HepG2 (cell line): Measurements from ENCODE around the gene DRAXIN. TPM values are rescaled to one million over a fixed set of nuclear protein-coding genes. Genes with fewer than 3 reads are reported as not detected.
A peak's percentile ranks its signal among the peaks of the same experiment; 100 is the strongest.

Experiments used
- ATAC-seq: fragments of 200-7000 bp; cut with Tn5 transposase; 3 replicates; pipeline ENCODE4 v1.9.1; 2020; ENCODE audit warnings: mild to moderate bottlenecking, moderate library complexity
- BruUV-seq: library from RNA; stranded (reverse); fragments of 400-500 nt; replicated peaks from 2 replicates; lab custom pipeline; 2021; lab: Mats Ljungman, UMichigan
- CTCF ChIA-PET: fragments of 300-600 bp; formaldehyde crosslinking; extraction: SDS; loops from one replicate; lab custom pipeline; 2021; ENCODE audit warnings: low total read pairs, inconsistent platforms, low intra/inter-chr PET ratio; lab: Yijun Ruan, JAX
- POLR2A ChIA-PET: fragments of 350-600 bp; sonication (Branson Sonifier 250); formaldehyde crosslinking; loops from one replicate; lab custom pipeline; 2020; ENCODE audit warnings: antibody characterized with exemption, inconsistent platforms; lab: Yijun Ruan, JAX
- DNase-seq: peaks from one replicate; pipeline ENCODE4 v3.0.0-alpha.2; 2015; ENCODE audit warnings: low spot score
- FAIRE-seq: peaks from 3 replicates; lab custom pipeline; 2011; peaks lifted over from hg19 to GRCh38; lab: Jason Lieb, UNC
- H2AFZ ChIP-seq: one replicate; pipeline ENCODE4 v1.6.1; 2011; ENCODE audit warnings: low read length, inconsistent platforms
- H3K27ac ChIP-seq: fragments of 300-600 bp; 3 replicates; pipeline ENCODE4 v1.8.0; 2011; ENCODE audit warnings: mixed run types, mild to moderate bottlenecking, mixed read lengths, low read length, inconsistent platforms; ENCODE audit not compliant: insufficient read depth; ENCODE audit errors: extremely low read length
- H3K27me3 ChIP-seq, 2 experiments: fragments of 200-600 bp in 1 of 2; 2 replicates in 1 of 2; 3 replicates in 1 of 2; pipeline versions ENCODE4 v1.6.0 to v1.8.0; 2011; ENCODE audit warnings: low read length in 2 of 2, mild to moderate bottlenecking in 2 of 2, moderate library complexity in 2 of 2, inconsistent platforms in 1 of 2; ENCODE audit not compliant: insufficient read depth in 2 of 2, control insufficient read depth in 1 of 2
- H3K36me3 ChIP-seq, 2 experiments: fragments of 200-600 bp in 1 of 2; replicated peaks in 1 of 2; 2 replicates in 1 of 2; 3 replicates in 1 of 2; pipeline versions ENCODE4 v1.5.1 to v1.8.0; 2011; ENCODE audit warnings: low read length in 2 of 2, inconsistent platforms in 1 of 2; ENCODE audit not compliant: insufficient read depth in 2 of 2, control insufficient read depth in 1 of 2
- H3K4me1 ChIP-seq: 2 replicates; pipeline ENCODE4 v1.5.1; 2012; ENCODE audit warnings: low read length, inconsistent platforms; ENCODE audit not compliant: insufficient read depth
- H3K4me2 ChIP-seq: 2 replicates; pipeline ENCODE4 v1.6.0; 2011; ENCODE audit warnings: low read depth, low read length, inconsistent platforms
- H3K4me3 ChIP-seq, 3 experiments: fragments of 200-600 bp in 1 of 3; sonication (generic), shearing (Covaris generic) in 1 of 3; replicated peaks in 1 of 3; 2 replicates each; pipeline ENCODE4 v1.5.1; 2011 to 2016; ENCODE audit warnings: low read length in 3 of 3, inconsistent platforms in 2 of 3, low read depth in 2 of 3, mild to moderate bottlenecking in 2 of 3, control low read depth in 1 of 3, mixed read lengths in 1 of 3; ENCODE audit not compliant: insufficient read depth in 1 of 3
- H3K79me2 ChIP-seq: one replicate; pipeline ENCODE4 v1.6.1; 2011; ENCODE audit warnings: low read length, inconsistent platforms; ENCODE audit not compliant: insufficient read depth
- H3K9ac ChIP-seq: 2 replicates; pipeline ENCODE4 v1.6.0; 2011; ENCODE audit warnings: mild to moderate bottlenecking, low read depth, low read length, inconsistent platforms; ENCODE audit not compliant: insufficient read depth
- H3K9me3 ChIP-seq: 2 replicates; pipeline ENCODE4 v1.5.1; 2012; ENCODE audit warnings: mild to moderate bottlenecking, low read length
- H4K20me1 ChIP-seq: 2 replicates; pipeline ENCODE4 v1.6.0; 2011; ENCODE audit warnings: inconsistent platforms, mild to moderate bottlenecking, low read length, moderate library complexity; ENCODE audit not compliant: insufficient read depth
- CSRNP1 ChIP-seq: sonication (generic); formaldehyde crosslinking; IDR thresholded peaks from 2 replicates; pipeline ENCODE4 v1.8.1; 2023; ENCODE audit warnings: mild to moderate bottlenecking, missing genetic modification reagents
- CTCF ChIP-seq: sonication (generic); formaldehyde crosslinking; IDR thresholded peaks from 2 replicates; pipeline ENCODE4 v1.5.0; 2020; ENCODE audit warnings: mild to moderate bottlenecking, missing genetic modification reagents, moderate library complexity
- DNMT1 ChIP-seq: sonication (generic); formaldehyde crosslinking; IDR thresholded peaks from 2 replicates; pipeline ENCODE4 v1.5.1; 2020; ENCODE audit warnings: mild to moderate bottlenecking, missing genetic modification reagents
- HNF4A ChIP-seq: sonication (generic); formaldehyde crosslinking; IDR thresholded peaks from 2 replicates; pipeline ENCODE4 v1.4.0; 2020; ENCODE audit warnings: missing genetic modification reagents
- HNRNPLL ChIP-seq: fragments of 200-400 bp; formaldehyde crosslinking; IDR thresholded peaks from 2 replicates; pipeline ENCODE4 v1.6.1; 2017; ENCODE audit warnings: mild to moderate bottlenecking, low read depth, low read length; ENCODE audit not compliant: poor library complexity, severe bottlenecking
- POLR2AphosphoS2 ChIP-seq: IDR thresholded peaks from 2 replicates; pipeline ENCODE4 v1.6.1; 2011; ENCODE audit warnings: low read depth, low read length, improper control_type of control experiment
- TERF1 ChIP-seq: sonication (generic); formaldehyde crosslinking; IDR thresholded peaks from 2 replicates; pipeline ENCODE4 v1.8.0; 2022; ENCODE audit warnings: mild to moderate bottlenecking, missing genetic modification reagents, moderate library complexity
- ZNF136 ChIP-seq: sonication (generic); formaldehyde crosslinking; IDR thresholded peaks from 2 replicates; pipeline ENCODE4 v1.8.1; 2022; ENCODE audit warnings: low read depth, mild to moderate bottlenecking, moderate library complexity, missing genetic modification reagents
- ZNF414 ChIP-seq: sonication (generic); formaldehyde crosslinking; IDR thresholded peaks from 2 replicates; pipeline ENCODE4 v1.5.0; 2020; ENCODE audit warnings: missing genetic modification reagents
- ZNF691 ChIP-seq: sonication (generic); formaldehyde crosslinking; IDR thresholded peaks from 2 replicates; pipeline ENCODE4 v1.4.0; 2020; ENCODE audit warnings: missing genetic modification reagents, low read depth, mild to moderate bottlenecking, borderline replicate concordance
- WGBS: methylation state at CpG from one replicate; pipeline ENCODE4 v1.1.6; 2017; ENCODE audit warnings: low lambda C conversion rate; 5-methylcytosine and 5-hydroxymethylcytosine counted together
- in situ Hi-C: cut with HindIII; loops from 2 replicates; pipeline ENCODE4 v1.10.0; 2017; ENCODE audit warnings: low pct_unique_long_range_greater_than_20kb; ENCODE audit not compliant: extremely low pct_ligation_motif_present
- intact Hi-C: fragments of 100-400 bp; cut with micrococcal nuclease; formaldehyde crosslinking; loops from one replicate; pipeline ENCODE4 v1.10.0; 2022; ENCODE audit not compliant: unreplicated experiment
- polyA plus RNA-seq, 8 experiments: library from polyadenylated mRNA; depleted of rRNA in 3 of 8; stranded (reverse) in 7 of 8; unstranded in 1 of 8; fragments of >200 nt; fragmentation: Illumina TruSeq in 4 of 8; extraction: Trizol in 4 of 8; gene quantifications; 2 replicates each; pipeline versions ENCODE4 v1.2.1 to v1.2.3, GENCODE V29; 2011 to 2016; ENCODE audit warnings: low read depth in 4 of 8, missing spikeins in 1 of 8, mixed read lengths in 1 of 8; ENCODE audit not compliant: insufficient read depth in 1 of 8
- total RNA-seq, 5 experiments: library from RNA; depleted of rRNA; stranded (reverse); fragments of >200 nt; fragmentation: Illumina TruSeq; extraction: Trizol; gene quantifications; 2 replicates each; pipeline ENCODE4 v1.2.3, GENCODE V29; 2016; ENCODE audit warnings: low read depth in 1 of 5

Gene DRAXIN
- total and polyA plus RNA-seq, 2 of the 13 experiments (the other 11 are each of a cell fraction or from before 2014, with no cell fraction given): 0.02 TPM; not detected in 1

- Histone ChIP-seq H3K9ac (no peak overlapping the region), H3K36me3 (no peaks in the 10 kb centered on the region), H4K20me1 (no peaks in the 10 kb centered on the region), H3K4me3 (no peak overlapping the region), H3K27ac (no peak overlapping the region), H3K4me1 (peaks cover 11% of the 10 kb centered on the region; the same call in 1 of the 2 replicates), H3K9me3 (no peaks in the 10 kb centered on the region), H2AFZ (no peak overlapping the region), H3K27me3 (peaks cover 15 to 50% of the 10 kb centered on the region in 2 experiments; a peak in 4 of 5 replicates), H3K79me2 (no peaks in the 10 kb centered on the region), H3K4me2 (no peak overlapping the region)
- no TSS peak for BruUV-seq
- ATAC-seq (peak; percentile 16; the same call in 2 of the 3 replicates), DNase-seq (no peak), FAIRE-seq (no peak)
- WGBS: 7% methylated on average over 4 of the region's 19 CpGs
- TF ChIP-seq HNRNPLL (peak; percentile 5), ZNF136 (no peak)
- CTCF ChIA-PET: no interaction called here
- in situ Hi-C loops: no loop called here
- intact Hi-C loops: no loop called here
- POLR2A ChIA-PET: interaction anchor here (0.6 kb wide), 1 partner anchor 101 kb away, joined by 3 read pairs; no protein-coding TSS in a partner anchor
Measured at GRCh38 chr1:11765661-11766428, 74.3 kb downstream of the DRAXIN start.

- POLR2A ChIA-PET: no interaction called here
- H3K27ac ChIP-seq: no peak overlapping the region
- H3K9me3 ChIP-seq: no peaks in the 10 kb centered on the region
- H3K79me2 ChIP-seq: no peaks in the 10 kb centered on the region
- H2AFZ ChIP-seq: no peak overlapping the region
- H3K4me3 ChIP-seq: no peak overlapping the region
- ATAC-seq (no peak; the same call in 2 of the 3 replicates), FAIRE-seq (no peak), DNase-seq (no peak)
- WGBS: no CpG with 5 or more reads among the region's 14 CpGs
- H3K4me2 ChIP-seq: no peak overlapping the region
- intact Hi-C loops: no loop called here
- peaks cover 11% of the 10 kb centered on the region; the same call in 1 of the 2 replicates for H3K4me1 ChIP-seq
- no TSS peak for BruUV-seq
- no peak overlapping the region for H3K9ac ChIP-seq
- H3K36me3 ChIP-seq: no peaks in the 10 kb centered on the region
- in situ Hi-C loops: no loop called here
- no peaks in the 10 kb centered on the region for H4K20me1 ChIP-seq
- CTCF ChIA-PET: no interaction called here
- H3K27me3 ChIP-seq: peaks cover 13 to 45% of the 10 kb centered on the region in 2 experiments; a peak in 4 of 5 replicates
- TF ChIP-seq HNF4A (CRISPR knock-in tag) (no peak), ZNF414 (CRISPR knock-in tag) (no peak), DNMT1 (CRISPR knock-in tag) (no peak), ZNF691 (CRISPR knock-in tag) (no peak), TERF1 (CRISPR knock-in tag) (no peak), CTCF (CRISPR knock-in tag) (no peak), POLR2AphosphoS2 (no peak), CSRNP1 (CRISPR knock-in tag) (no peak)
Measured at GRCh38 chr1:11766429-11766776, 74.9 kb downstream of the DRAXIN start.
